ENCODE data around the gene KIZ.

Gene KIZ

GRCh38 chr20:21104466-21104761 lies 21.5 kb upstream of the KIZ start:
- H3K27ac ChIP-seq, result no peak overlapping the region
- no peak overlapping the region for H3K4me3 ChIP-seq

DNA sequence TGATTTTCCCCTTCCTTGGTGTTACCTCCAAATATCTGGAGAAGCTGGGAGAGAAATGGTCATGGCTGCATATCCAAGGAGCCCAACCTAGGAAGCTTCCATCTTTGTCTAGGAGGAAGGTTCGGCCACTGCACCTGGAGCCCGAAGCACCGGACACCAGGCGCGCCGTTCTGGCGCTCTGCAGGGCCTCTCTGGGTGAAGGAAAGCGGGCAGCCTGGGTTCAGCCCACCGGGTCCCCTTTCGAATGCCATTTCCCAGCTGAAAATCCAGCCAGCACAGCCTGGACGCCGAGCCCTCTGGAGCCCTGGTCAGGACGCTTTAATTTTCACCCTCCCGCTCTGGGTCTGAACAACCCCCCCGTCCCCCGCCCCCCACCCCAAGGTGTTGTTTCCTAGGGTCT lies 21.0 kb upstream of the KIZ start:
- Histone ChIP-seq H3K4me3 (no peak overlapping the region), H3K27ac (no peak overlapping the region)

DNA sequence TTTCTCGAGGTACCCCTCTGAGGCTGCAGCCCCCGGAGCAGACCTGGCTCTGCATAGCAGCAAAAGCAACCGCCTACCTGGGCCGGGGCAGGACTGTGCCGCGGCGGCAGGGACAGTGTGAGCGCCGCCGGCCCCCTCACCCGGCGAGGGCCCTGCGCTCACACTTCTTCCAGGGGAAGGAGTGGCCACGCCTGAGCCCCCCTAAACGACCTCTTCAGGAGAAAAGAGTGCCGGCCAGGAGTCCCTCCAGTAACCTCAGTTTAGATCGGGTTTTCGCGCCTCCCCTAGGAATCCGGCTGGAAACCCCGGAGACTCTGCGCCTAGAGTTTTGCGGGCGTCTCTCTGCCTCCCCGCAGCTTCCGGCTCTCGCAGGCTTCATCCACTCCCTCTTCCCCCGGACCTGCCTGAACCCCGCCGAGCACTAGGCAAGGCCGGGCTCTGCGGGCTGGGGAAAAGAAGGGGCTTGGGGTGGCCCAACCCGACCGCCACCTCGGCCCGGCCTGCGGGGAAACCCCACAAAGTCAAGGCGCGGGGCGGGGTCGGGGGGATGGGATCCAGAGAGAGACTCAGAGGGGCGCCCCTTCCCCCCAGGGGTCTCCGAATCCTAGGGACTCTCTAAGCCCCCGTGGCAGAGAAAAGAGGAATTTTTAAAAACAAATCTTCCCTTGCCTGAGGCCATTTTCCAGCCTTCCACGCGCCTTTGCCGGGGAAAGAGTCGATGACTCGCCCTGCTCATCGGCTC lies 20.3 kb upstream of the KIZ start:
- H3K27ac ChIP-seq, result no peak overlapping the region

DNA sequence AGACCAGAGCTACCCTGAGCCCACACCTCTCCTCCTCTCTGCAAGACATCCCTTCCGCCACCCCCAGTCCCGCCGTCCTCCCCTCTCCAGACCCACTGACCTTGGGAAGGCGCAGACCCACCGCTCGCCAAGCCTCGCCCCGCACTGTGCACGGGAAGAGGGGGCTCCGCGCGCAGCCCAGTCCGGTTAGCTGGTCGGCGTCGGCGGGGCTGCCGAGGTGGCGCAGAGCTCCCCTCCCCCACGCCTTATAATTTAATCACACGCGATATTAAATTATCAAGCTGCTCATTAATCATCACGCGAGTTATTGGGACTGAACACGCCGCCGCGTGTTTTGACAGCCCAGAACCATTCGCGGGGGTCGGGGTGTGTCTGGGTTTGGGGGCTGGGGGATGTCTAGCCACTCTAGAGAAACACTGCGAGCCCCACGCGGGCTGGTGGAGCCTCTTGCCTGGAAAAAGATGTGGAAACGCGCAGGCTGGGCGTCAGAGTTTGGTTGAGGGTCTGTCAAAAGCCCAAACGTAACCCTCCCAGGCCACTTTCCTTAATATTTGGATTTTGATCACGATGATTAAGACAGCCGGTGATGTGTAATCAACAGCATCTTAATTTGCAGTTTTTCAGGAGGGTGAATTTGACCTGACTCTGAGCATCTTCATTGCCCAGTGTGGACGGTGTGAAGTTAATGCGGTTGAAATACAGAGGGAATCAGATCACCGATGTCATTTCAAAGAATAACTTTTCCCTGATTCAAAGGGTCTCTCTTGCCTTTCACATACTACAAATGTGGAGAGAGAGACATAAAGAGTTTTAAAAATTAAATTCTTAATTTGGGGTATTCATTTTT lies 19.5 kb upstream of the KIZ start, which contains the start of gene LINC00237:
LINC00237 (minus strand) TSS at position 188 of the 847 bp plus-strand sequence.
- Histone ChIP-seq H3K4me3 (peak within 1 kb of the TSS in 3 of 7 experiments; percentile 4 to 34 (median 24)), H3K27ac (no peak within 1 kb of the TSS)

More for the DNA sequence above, 20.3 kb upstream of the KIZ start:
- peak overlapping the region in 3 of 7 experiments; percentile 4 to 34 (median 24) for H3K4me3 ChIP-seq

- Histone ChIP-seq H3K27ac (no peak overlapping the region), H3K4me3 (no peak overlapping the region)
These were observed 16.7 kb upstream of the KIZ start for GRCh38 chr20:21109144-21109543.

- no peak overlapping the region for H3K27ac ChIP-seq
- no peak overlapping the region for H3K4me3 ChIP-seq
These were observed 15.1 kb upstream of the KIZ start for GRCh38 chr20:21110811-21111210.

DNA sequence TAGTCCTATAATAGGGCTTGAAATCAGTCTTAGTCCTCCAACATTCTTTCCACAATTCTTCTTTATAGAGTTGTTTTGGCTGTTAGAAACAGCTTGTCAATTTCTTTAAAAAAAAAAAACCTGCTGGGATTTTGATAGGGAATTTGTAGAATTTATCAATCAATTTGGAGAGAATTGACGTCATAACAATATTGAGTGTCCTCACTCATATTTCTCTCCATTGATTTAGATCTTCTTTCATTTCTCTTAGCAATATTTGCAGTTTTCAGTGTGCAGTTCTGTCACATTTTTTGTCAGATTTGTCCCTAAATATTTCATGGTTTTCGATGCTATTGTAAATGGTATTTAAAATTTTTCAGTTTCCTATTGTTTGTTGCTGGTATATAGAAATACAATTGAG lies 14.5 kb upstream of the KIZ start:
- no peak overlapping the region for H3K4me3 ChIP-seq
- no peak overlapping the region for H3K27ac ChIP-seq

- no peak overlapping the region for H3K4me3 ChIP-seq
- no peak overlapping the region for H3K27ac ChIP-seq
These were observed 12.2 kb upstream of the KIZ start for GRCh38 chr20:21113697-21114096.

GRCh38 chr20:21114584-21114983 lies 11.3 kb upstream of the KIZ start:
- Histone ChIP-seq H3K27ac (no peak overlapping the region), H3K4me3 (no peak overlapping the region)

GRCh38 chr20:21117521-21117920 lies 8.4 kb upstream of the KIZ start:
- no peak overlapping the region for H3K4me3 ChIP-seq
- H3K27ac ChIP-seq, result no peak overlapping the region

- H3K4me3 ChIP-seq, result no peak overlapping the region
- no peak overlapping the region for H3K27ac ChIP-seq
These were observed 7.7 kb upstream of the KIZ start for GRCh38 chr20:21118138-21118537.

- H3K4me3 ChIP-seq, result no peak overlapping the region
- H3K27ac ChIP-seq, result no peak overlapping the region
These were observed 7.1 kb upstream of the KIZ start for GRCh38 chr20:21118782-21119181.

DNA sequence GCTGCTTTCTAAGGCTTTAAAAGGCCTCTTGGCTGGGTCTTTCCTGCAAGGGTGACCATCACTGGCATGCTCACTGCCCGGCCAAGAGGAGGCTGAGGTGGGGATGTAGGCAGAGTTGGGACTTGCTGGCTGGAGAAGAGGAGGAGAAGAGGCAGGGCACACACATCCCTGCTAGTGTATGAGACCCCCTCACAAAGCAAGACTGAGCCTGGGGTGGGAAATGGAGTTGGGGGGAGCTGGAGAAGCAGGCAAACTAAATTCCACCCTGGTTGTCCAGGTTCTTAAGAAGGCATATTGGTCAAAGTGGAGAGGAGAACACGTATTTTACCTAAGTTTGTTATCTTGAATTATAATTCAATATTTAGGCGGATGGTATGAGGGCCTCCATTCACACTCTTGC lies 1.7 kb upstream of the KIZ start:
- no peak overlapping the region for H3K27ac ChIP-seq
- H3K4me3 ChIP-seq, result no peak overlapping the region

DNA sequence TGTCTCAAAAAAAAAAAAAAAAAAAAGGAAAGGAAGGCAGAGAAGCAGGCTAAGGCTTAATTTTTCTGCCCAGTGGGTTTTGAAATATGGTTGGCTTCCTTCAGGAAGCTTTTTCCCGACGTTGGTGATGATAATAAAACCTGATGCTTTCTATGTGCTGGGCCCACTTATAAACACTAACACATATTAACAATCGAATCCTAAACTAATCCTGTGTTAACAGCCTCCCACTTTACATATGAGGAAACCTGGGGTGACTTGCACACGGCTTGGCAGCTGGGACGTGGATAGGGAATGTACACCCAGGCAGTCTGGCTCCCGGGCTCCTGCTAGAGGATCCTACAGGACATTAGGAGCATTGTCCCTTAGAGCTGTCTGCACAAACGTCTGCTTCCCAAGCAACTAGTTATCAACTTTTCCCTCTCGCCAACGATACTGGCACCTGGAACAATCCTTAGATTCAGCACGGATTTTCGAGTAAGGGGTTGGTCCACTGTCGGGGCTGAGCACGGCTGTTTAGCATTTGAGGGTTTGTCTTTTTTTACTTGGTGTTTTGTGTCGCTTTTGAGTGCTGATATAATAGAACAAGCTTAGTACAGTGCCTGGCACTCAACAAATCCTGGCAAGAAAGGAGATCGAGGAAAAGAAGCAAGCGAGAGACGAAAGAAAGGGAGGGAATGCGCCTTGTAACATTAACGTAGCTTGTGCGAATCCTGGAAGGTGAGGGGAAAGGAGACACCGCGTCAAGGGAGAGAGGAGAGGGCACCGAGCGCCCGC lies 622 bp upstream of the KIZ start:
- peak overlapping the region in 15 of 21 experiments; percentile 27 to 94 (median 64) for H3K27ac ChIP-seq
- H3K4me3 ChIP-seq, result peak overlapping the region; percentile 59 to 90 (median 88)

GRCh38 chr20:21126581-21126870 lies 644 bp downstream of the KIZ start:
- peak overlapping the region in 15 of 21 experiments; percentile 77 to 94 (median 89) for H3K27ac ChIP-seq
- peak overlapping the region; percentile 59 to 90 (median 88) for H3K4me3 ChIP-seq

DNA sequence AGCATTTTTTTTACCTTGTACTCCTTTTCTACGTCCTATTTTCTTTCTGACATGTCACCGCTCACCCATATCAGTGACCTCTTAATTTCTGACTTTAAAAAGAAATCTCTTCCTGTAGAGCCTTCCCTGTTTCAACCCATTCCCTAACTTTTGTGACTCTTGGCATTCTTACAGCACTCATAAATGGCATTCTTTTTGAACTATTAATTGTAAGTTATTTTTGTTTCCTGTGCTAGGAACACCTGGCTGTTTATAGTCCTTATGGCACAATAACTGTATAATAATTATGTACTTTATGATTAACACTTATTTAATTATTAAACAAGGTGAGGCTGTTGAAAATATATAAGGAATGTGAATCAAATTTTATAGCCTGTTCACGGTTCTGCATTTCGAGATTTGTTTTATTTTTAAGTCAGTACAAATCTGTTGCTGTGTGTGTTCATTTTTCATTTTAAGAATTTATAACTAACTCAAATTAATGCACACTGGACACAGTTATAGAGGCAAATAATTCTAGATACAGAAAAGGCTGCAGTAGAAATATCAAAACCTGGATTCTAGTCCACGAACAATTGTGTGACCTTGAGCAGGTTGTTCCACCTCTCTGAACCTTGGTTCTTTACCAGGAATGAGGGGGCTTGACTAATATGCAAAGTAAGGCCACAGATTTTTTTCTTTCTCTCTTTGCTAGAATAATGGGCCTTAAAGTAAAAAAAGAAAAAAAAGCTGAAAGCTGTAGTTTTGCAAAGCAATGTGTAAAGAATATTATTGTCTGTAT lies 1.5 kb downstream of the KIZ start:
- H3K4me3 ChIP-seq, result no peak overlapping the region
- peak overlapping the region in 1 of 21 experiments; percentile 90 for H3K27ac ChIP-seq

GRCh38 chr20:21129861-21130260 lies 4.0 kb downstream of the KIZ start:
- no peak overlapping the region for H3K27ac ChIP-seq

GRCh38 chr20:21133404-21133803 lies 7.5 kb downstream of the KIZ start:
- Histone ChIP-seq H3K4me3 (no peak overlapping the region), H3K27ac (no peak overlapping the region)

More at GRCh38 chr20:21129861-21130260, 4.0 kb downstream of the KIZ start:
- no peak overlapping the region for H3K4me3 ChIP-seq

- H3K27ac ChIP-seq, result no peak overlapping the region
These were observed 8.2 kb downstream of the KIZ start for GRCh38 chr20:21133917-21134622.

More at GRCh38 chr20:21133917-21134622, 8.2 kb downstream of the KIZ start:
- no peak overlapping the region for H3K4me3 ChIP-seq

Measured in skin epidermis (tissue), 12 donors.